ENCODE results near the gene C10orf105.
A peak's percentile ranks its signal among the peaks of the same experiment; 100 is the strongest.

The C10orf105 gene

DNA sequence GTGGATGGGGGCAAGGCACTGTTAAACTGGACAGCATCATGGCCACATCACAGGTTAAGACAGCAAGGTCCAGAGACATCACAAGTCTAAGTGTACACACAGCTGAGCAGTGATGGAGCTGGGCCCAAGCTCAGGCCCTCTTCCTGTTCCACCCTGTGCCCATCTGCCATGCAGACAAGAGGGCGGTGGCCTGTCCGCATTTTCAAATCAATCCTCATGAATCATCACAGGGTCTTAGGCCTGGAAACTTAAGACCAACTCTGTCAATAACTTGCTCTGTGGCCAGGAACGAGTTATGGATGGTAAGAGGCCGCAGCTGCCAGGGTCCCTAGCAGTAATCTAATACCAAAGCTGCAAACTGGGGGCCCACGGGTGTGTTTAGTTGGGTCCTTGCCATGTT is 3.2 kb downstream of the C10orf105 start:
- no peak for DNase-seq (ENCODE audit: low spot score)

DNA sequence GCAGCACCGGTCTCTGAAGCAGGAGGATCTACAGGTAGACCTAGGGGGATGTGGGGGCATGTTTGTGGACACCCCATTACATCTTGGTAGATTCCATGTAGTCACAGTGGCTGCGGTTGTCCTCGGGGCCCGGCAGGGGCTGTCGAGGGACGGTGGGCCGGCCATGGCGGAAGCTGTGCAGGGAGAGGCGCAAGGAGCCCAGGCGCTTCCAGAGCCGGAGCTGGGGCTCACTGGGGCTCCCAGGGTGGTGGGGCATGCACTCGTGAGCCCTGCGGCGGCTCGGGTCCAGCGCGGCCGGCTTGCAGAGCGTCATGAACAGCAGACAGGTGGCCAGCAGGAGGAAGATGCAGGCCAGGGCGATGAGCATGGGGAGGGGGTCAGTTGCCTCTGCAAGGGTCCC is 3.7 kb downstream of the C10orf105 start:
- no peak for DNase-seq (ENCODE audit: low spot score)

DNA sequence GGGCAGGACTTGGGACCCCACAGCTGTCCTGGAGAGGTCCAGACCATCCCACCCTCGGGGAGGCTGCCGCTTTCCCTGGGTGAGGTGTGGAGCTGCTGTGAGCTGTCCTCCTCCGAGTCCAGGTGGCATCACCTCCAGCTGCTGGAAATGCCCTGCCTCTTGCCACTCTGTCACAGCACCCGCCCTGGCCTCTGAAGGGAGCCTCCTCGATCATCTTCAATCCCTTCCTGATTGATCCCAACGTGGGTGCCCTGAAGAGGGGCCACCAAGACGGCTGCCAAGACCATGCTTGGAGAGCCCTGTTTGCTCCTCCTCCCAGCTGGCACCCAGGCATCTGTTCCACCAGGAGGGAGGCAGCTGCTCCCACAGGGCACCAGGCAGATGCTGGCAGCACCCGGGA is 4.6 kb downstream of the C10orf105 start:
- no peak for DNase-seq (ENCODE audit: low spot score)

DNA sequence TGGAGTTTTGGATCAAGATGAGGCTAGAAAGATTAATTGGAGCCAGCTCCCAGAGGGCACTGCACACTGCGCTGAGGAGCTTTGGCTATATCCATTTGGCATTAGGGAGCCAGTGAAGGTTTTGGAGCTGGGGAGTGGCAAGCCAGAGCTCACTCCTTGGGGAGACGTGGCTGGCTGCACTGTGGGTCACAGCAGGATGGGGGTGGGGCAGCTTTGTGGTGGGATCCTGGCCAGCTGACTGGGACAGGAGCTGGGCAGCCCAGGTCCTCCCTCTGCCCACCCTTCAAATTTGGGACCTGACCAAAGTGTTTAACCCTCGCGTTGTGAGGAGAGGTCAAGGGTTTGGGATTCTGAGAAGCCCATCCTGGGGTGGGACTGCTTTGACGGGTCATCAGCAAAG is 5.0 kb downstream of the C10orf105 start:
- no peak for DNase-seq (ENCODE audit: low spot score)

DNA sequence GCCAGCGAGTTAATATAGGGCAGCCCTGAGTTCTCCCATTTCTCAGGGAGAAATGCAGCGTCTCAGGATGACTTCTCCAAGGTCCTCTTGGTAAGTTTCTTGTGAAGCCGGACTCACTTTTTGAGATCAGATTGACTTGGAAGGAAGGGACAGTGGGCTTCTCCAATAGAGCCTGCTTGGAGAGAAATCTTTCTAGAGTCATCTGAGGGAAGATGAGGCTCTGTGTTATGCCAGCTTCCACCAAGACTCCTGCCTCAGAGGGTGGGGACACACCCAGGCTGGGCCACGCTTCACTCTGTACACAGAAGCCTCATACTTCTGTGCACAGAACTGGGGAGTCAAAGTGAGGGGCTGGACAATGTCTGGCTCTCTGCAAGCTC is 5.6 kb downstream of the C10orf105 start:
- DNase-seq (ENCODE audit: low spot score) = no peak

DNA sequence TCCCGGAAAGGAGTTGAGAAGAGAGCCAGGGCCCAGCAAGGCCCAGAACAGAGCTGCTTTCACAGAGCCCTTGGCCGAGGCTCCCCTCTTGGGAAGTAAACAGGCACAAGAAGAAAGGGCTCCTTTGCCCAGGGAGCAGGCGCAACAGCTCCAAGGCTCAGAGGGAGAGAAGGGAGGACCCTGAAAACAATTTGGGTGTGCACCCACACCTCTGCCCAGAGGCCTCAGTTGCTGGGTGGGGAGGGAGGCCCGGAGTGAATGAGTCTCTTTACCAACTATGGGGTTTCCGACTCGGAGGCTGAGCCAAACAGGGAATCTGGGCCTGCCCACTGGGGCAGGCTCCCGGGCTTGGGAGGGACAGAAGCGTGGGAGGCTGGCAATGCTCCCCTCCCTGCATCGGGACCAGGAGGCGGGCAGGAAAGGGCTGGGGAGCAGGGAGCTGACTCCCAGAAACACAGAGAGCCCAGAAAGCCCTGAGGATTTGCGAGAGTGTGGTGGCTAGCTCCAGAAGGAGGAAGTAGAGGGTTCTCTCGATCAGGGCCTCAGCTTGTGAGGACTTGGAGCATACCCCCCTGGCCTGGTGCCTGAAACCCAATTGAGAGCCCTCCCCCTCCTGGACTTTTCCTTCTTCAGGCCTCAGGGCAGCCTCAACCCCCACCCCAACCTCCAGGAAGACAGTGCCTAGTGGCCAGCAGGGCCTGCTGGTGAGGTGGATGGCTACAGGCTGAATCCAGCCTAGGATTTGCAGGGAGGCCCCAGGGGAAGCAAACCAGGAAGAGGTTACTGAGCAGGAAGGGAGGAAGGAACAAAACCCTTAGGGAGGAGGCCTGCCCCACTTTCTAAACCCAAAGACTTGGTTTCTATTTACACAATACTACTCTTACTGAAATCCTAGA is 6.2 kb downstream of the C10orf105 start:
- DNase-seq (ENCODE audit: low spot score) = peak; percentile 53

DNA sequence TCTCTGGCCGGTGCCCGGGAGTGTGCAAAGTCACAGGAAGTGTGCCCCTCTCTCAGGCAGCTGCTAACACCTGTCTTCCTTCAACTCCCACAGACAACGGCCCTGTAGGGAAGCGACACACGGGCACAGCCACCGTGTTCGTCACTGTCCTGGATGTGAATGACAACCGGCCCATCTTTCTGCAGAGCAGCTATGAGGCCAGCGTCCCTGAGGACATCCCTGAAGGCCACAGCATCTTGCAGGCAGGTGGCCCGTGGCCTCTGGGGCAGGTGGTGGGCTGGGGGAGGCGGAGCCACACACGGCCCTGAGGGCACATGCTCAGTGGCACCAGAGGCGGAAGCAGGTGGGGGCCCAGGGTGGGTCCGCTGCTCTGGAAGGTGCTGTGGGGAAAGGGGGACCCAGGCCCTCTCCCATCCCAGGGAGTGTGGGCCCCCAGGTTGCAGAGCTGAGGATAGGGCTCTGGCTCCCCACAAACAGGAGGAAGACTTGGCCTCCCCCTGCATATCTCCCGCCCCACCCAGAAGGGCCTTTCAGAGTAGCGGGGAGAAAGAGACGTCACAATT is 6.9 kb downstream of the C10orf105 start:
- DNase-seq (ENCODE audit: low spot score) = no peak

DNA sequence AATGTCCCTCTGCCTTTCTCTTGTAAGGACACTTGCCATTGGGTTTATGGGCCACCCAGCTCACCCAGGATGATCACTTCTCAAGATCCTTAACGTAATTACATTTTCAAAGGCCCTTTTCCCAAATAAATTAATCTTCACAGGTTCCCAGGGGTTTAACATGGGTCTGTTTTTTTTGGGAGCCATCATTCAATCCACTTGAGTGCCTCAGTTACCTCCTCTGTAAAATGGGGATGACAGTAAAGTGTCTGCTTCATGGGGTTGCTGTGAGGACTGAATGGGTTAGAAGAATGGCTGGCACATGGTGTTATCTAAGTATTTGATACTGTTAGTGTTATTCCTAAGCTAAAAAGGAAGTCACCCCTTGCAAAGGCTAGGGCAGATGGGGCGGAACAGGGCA is 7.4 kb downstream of the C10orf105 start:
- no peak for DNase-seq (ENCODE audit: low spot score)

DNA sequence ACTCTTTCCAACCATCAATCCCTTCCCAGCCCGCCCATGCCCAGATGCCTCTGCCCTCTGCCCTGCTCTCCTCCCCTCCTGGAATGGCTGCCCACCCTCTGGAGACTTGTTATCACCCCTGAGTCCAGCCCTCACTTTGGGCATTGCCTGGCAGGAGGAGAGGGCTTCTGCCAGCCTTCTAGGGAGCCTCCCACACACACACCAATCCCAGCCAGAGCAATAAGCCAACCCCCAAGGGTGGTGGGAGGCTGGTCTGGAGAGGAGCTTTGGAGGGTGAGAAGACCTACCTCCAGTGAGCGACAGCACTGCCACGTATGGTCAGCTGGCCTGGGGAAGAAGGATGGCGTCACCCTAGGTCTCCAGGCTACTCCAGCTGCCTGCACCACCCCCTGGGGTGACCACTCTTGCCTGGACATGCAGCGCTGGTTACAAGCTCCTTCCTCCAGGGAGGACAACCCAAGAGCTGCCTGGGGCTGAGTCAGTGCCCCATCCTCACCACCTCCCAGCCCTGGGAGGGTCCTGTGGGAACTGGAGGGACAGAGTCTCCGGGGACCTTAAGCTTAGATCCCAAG is 8.4 kb downstream of the C10orf105 start:
- no peak for DNase-seq (ENCODE audit: low spot score)

DNA sequence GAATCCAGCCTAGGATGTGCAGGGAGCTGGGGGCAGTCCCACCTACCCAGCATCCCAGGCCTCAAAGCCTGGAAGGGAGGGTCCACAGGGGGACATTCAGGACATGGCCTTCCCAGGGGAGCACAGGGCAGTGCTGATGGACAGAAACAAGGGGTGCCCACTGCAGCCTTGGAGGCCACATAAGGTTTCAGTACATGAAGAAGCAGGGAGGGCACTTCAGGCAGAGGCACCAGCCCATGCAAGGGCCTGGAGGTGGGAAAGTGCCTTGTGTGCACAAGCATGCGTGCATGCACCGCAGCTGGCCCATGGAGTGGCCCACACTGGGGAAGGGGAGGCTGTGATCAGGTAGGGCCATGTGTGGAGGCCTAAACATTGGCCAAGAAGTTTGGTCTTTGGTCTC is 9.1 kb downstream of the C10orf105 start:
- DNase-seq (ENCODE audit: low spot score) = no peak

DNA sequence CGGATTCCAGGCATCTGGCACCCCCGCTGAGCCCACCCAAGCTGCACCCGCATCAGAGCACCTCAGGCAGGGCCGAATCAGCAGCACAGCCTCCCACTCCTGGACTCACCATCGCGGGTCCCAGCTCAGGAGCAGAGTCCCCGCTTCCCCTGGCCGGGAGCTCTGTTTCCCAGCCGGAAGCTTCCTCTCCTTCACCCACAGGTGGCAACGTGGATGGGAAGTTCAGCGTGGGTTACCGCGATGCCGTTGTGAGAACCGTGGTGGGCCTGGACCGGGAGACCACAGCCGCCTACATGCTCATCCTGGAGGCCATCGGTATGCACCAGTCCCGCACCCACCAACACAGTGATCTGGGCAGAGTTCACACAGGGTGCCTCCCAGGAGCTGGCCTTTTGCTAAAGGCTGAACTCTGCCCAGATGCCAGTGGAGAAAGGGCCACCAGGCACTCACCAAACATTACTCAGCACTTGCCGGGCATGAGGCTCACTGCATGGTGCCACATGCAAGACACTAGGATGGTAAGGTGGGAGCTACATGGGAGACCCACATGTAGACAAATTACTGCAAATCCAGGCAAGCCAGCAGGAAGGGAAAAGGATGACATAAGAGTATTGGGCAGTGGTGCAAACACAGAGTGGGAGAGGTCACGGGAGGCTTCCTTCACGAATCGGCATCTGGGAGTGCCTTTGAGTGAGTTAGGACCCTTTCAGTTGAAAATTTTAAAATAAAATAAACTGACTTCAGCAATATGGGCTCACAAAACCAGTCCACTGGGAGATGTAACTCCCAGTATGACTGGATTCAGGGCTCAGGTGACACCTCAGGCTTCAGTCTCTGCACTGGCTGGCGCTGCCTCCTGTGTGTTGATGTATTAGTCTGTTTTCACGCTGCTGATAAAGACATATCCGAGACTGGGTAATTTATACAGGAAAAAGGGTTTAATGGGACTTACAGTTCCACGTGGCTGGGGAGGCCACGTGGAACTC is 10.4 kb downstream of the C10orf105 start:
- DNase-seq (ENCODE audit: low spot score) = no peak

DNA sequence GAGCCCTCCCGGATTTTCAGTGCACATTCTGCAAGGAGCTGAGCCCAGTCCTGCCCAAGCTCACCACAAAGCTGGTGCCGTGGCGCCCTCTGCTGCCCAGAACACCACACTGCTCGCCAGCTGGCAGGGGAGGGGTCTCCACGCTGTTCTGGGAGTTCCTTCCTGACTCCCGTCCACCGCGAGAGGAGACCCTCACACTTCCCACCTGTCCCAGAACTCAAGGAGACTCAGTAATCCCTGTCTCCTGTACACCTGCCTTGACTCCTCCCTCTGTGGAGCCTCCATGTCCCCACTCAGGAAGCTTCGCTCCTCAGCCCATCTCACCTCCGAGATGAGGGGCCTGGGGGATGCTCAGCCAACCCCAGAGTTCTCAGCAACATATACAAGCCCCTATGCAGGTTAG is 11.3 kb downstream of the C10orf105 start:
- peak; percentile 67 for DNase-seq (ENCODE audit: low spot score)

DNA sequence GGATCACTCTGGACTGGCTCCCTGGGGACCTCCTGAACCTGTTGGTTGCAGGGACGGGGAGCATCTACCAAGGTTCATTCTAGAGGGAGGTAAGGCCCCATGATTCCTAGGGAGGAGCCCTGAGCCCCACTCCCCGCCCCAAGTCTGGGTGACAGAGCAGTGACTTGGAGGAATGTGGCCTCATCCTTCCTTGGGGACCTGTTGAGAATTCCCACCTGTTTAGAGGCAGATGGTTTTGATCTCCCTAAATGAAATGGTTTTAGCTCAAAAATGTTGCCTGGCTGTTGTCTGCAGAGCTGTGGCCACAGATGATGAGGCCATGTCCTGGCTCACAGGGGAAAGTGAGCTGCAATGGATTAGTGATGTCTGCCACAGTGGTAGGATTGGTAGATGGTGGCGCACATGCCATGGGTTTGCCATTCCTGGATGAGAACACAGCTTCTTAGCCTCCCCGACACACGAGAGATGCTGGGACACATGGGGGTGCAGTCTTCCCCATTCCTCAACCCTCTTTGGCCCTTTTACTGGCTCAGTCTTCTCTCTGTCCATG is 12.3 kb downstream of the C10orf105 start:
- no peak for DNase-seq (ENCODE audit: low spot score)

DNA sequence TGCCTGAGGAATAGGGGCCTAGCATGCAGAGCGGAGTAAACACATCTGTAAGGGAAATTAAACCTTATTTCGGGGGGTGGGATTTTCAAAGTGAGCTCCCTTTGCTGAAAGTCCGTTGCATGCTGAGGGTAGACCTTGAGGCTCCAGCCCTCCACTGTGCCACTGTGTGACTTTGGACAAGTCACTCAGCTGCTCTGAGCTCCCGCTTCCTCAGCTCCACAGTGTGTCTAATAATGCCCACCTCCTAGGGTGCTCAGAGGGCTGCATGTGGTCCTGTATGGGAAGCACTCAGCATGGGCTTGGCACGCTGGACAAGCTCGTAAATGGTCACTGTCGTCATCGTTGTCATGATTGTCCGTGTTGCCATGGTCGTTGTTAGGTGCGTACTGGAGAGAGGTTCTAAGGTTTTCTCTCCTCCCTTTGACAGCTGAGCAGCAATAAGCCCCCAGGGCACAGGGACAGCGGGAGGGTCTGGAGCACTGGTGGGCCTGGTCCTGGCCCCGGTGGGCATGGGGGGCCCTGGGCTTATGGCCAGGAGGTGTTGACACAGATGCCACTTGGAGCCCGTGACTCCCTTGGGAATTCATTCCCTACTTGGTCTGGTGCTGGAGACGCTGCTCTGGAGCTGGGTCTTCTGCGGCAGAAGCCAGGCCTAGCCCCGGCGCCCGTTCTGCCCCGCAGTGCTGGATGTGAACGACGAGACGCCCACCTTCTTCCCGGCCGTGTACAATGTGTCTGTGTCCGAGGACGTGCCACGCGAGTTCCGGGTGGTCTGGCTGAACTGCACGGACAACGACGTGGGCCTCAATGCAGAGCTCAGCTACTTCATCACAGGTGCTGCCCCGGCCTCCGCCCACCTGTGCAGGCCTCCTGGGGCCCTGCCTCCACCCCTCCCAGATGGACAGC is 13.1 kb downstream of the C10orf105 start:
- no peak for DNase-seq (ENCODE audit: low spot score)

DNA sequence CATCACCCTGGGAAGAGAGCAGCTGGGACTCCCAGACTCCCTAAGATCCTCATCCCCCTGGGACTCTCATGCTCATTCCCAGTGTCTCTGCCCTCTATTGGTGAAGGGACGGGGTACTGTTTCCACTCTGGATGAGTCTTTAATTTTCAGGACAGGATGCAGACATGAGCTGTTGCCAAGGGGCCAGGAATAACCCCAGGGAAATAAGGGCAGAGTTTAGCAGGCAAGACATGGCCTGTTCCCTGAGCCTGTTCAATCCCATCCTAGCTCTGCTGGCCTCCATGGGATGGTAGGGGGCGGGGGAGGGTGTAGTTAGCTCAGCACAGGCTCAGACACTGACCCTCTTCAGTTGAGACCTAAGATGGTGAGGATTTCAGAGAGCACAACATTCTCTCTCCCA is 14.0 kb downstream of the C10orf105 start:
- DNase-seq (ENCODE audit: low spot score) = no peak

DNA sequence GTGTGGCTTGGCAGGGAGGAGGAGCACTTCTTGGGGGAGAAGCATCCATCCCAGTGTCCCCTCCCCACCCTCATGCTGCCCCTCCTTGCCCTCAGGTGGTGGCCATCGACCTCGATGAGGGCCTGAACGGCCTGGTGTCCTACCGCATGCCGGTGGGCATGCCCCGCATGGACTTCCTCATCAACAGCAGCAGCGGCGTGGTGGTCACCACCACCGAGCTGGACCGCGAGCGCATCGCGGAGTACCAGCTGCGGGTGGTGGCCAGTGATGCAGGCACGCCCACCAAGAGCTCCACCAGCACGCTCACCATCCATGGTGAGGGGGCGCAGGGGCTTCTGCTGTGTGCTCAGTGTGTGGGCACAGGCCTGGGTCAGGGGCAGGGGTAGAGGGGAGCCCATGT is 14.8 kb downstream of the C10orf105 start:
- no peak for DNase-seq (ENCODE audit: low spot score)

DNA sequence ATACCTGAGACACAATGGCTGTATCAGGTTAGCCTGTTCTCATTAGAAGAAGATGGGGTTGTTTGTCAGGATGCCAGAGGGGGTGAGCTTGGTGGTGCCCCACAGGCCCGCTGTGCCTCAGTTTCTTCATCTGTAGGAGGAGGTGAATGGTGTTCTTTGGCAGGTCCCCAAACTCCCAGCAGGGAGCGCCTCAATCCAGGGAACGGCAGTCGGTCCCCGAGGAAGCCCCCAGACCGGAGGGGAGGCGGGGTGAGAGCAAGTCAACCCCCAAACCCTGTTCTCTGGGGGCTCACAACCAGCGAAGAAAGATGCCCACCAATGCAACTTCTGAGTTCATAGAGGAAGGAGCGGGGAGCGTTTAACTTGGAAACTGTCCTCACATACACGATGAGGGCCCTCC is 16.0 kb downstream of the C10orf105 start:
- no peak for DNase-seq (ENCODE audit: low spot score)

DNA sequence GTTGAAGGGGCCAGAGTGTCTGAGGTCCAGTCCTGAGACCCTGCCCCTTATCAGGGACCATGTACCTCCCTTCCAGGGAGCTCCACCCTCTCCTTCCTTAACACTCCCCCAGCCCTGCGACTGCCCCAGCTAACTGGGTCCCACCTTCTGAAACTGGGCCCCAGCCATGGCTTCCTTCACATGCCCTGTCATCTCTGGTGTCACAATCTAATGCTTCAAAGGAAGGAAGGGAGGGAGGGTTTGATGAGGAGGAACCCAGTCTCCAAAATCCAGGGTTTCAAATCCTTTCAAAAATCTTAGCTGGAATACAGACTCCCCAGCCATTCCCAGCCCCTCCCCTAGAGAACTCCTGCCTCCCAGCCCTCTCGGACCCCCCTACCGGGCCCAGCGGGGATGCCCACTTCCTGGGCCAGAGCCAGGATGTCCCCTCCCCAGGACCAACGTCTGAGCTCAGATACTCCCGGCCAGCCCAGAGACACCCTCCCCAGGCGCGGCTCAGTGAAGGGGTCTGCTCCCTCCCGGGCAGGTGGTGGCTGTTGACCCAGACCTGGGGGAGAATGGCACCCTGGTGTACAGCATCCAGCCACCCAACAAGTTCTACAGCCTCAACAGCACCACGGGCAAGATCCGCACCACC is 18.0 kb downstream of the C10orf105 start:
- DNase-seq (ENCODE audit: low spot score) = no peak

DNA sequence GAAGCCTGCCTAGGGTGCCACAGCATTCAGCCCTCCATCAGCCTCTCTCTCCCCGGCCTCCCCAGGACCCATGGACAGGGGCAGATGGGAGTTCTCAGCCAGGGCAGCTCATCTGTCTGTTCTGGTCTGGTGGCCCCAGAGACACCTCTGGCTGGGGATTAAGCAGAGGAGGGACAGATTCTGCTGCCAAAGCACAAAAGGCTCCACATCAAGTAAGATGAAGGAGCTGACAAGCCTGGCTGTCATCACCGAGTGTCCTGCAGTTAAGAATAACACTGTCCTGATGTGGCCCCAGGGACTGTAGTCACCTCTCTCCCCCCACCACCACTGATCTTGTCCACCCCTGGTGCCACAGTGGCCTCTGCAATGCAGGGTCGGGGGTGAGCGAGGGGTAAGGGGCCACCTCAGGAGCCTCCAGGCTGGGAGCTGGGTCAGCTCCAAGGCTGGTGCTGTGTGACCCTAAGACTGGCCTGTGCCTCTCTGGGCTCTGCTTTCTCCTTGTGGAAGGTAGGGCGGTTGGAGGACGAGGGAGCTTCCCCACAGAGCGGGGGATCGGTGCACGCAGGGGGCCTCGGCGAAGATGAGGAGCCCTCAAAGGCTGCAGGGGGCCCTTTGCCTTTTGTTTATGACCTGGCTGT is 18.7 kb downstream of the C10orf105 start:
- no peak for DNase-seq (ENCODE audit: low spot score)

DNA sequence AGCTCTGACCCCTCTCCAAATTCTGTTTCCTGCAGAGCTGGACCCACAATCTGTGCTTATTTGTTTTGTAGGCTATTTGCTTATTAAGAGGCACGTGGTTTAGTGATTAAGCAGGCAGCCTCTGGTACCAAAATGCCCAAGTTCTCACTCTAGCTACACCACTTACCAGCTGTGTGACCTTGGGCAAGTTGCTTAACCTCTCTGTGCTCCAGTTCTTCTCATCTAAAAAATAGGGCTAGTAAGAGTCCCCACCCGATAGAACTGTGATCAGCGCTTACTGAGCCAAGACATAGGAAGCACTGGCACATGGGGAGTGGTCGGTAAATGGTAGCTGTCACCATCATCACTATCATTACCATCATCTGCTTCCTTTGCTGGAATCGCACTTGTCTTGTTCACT is 20.8 kb downstream of the C10orf105 start:
- DNase-seq (ENCODE audit: low spot score) = peak; percentile 17
